Measurements from ENCODE around the gene DPYD. TPM values are rescaled to one million over a fixed set of nuclear protein-coding genes. Genes with fewer than 3 reads are reported as not detected.

Gene DPYD
- total RNA-seq, 1 donor from 2014 or later, result 8.5 TPM

GRCh38 chr1:97210307-97210706 lies 710.5 kb downstream of the DPYD start:
- Mint-ChIP-seq H3K4me1 (ENCODE audit: unreplicated experiment) (no peaks in the 10 kb centered on the region), H3K9me3 (no peaks in the 10 kb centered on the region), H3K4me3 (no peak overlapping the region), H3K27ac (no peak overlapping the region), H3K27me3 (no peaks in the 10 kb centered on the region), H3K36me3 (no peaks in the 10 kb centered on the region)
- DNase-seq (ENCODE audit: extremely low spot score, unreplicated experiment), result no peak
- TF ChIP-seq CTCF (conservative IDR thresholded peaks at IDR 0.05), result no peak

DNA sequence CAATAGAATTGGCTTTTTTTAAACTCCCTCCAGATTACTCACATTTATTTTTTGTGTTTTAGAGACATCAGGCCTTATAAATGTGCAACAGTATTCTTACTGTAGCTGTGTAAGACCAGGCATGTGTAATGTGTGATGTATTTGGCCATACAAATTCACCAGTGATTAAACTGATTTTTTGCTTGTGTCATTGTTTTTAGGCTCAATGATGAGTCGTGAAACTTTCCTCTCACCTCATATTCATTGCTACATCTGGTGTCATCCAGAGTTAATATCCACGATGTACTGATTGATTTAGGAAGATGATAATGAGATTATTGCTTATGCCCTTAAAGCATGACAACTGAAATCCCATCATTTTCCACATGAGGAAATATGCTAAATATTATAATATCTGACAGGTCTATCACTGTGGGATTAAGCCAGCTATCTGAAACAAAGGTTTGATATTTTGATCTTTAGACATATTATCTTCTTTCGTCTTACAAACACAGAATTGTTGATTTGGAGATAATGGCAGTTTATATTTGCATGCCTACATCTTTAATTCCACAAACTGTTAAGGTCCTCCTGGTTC lies 711.4 kb downstream of the DPYD start:
- no peak for DNase-seq (ENCODE audit: extremely low spot score, unreplicated experiment)
- Mint-ChIP-seq H3K4me1 (ENCODE audit: unreplicated experiment) (no peaks in the 10 kb centered on the region), H3K27me3 (no peaks in the 10 kb centered on the region), H3K9me3 (no peaks in the 10 kb centered on the region), H3K36me3 (no peaks in the 10 kb centered on the region), H3K4me3 (no peak overlapping the region), H3K27ac (no peak overlapping the region)
- TF ChIP-seq CTCF (conservative IDR thresholded peaks at IDR 0.05), result no peak

DNA sequence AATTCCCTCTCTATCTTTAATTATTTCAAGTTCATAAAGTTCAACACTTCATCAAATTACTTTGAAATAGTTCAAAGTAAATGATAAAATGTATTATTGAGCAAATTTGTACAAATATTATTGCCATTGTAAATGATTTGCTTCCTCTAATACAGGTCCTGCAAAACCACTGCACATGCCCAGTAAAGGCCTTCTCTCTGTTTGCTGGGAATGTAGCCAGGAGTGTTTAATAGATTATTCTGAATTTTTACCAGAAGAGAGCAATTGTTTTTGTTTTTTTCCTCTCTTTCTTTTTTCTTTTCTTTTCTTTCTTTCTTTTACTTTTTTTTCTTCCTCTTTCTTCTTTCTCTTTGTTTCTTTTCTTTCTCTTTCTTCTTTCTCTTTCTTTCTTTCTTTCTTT lies 713.0 kb downstream of the DPYD start:
- no peaks in the 10 kb centered on the region for H3K9me3 Mint-ChIP-seq
- no peak overlapping the region for H3K4me3 Mint-ChIP-seq
- no peaks in the 10 kb centered on the region for H3K36me3 Mint-ChIP-seq
- DNase-seq (ENCODE audit: extremely low spot score, unreplicated experiment), result no peak
- no peak for TF ChIP-seq CTCF (conservative IDR thresholded peaks at IDR 0.05)
- no peaks in the 10 kb centered on the region for H3K4me1 Mint-ChIP-seq (ENCODE audit: unreplicated experiment)
- H3K27me3 Mint-ChIP-seq, result no peaks in the 10 kb centered on the region
- H3K27ac Mint-ChIP-seq, result no peak overlapping the region

DNA sequence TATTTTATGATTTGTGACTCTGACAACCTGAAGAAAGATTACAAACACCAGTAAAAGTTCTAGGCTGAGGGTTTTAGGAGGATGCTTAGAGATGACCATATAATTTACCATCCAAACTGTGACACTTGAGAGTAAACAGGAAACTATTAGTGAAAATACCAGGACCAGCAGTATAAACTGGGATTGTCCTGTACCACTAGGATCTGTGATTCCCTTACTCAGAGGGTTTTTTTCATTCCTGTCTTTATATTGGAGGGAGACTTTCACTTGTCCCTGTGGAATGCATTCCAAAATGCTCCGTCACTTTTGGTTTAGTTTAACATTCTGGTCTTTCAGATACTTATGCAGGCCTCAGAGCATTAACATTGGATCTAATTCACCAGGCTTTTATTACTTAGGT lies 716.4 kb downstream of the DPYD start:
- Mint-ChIP-seq H3K36me3 (no peaks in the 10 kb centered on the region), H3K9me3 (no peaks in the 10 kb centered on the region), H3K4me1 (ENCODE audit: unreplicated experiment) (peaks cover 7% of the 10 kb centered on the region), H3K27ac (no peak overlapping the region), H3K4me3 (no peak overlapping the region), H3K27me3 (no peaks in the 10 kb centered on the region)
- no peak for DNase-seq (ENCODE audit: extremely low spot score, unreplicated experiment)
- no peak for TF ChIP-seq CTCF (conservative IDR thresholded peaks at IDR 0.05)

GRCh38 chr1:97202481-97203380 lies 718.1 kb downstream of the DPYD start:
- Mint-ChIP-seq H3K27me3 (no peaks in the 10 kb centered on the region), H3K9me3 (no peaks in the 10 kb centered on the region), H3K4me1 (ENCODE audit: unreplicated experiment) (peaks cover 7% of the 10 kb centered on the region), H3K4me3 (no peak overlapping the region), H3K36me3 (no peaks in the 10 kb centered on the region), H3K27ac (no peak overlapping the region)
- TF ChIP-seq CTCF (conservative IDR thresholded peaks at IDR 0.05), result no peak
- DNase-seq (ENCODE audit: extremely low spot score, unreplicated experiment), result no peak
